Measurements from ENCODE around the gene DRAXIN. TPM values are rescaled to one million over a fixed set of nuclear protein-coding genes. Genes with fewer than 3 reads are reported as not detected.

The DRAXIN gene
- total and polyA plus RNA-seq, 11 donors: 0.03 to 0.29 (median 0.10) TPM; not detected in 4

GRCh38 chr1:11766429-11766776, 74.9 kb downstream of the DRAXIN start:
- ATAC-seq: no peak
- intact Hi-C loops (cut with DNase I): no loop called here
- H3K4me3 ChIP-seq: no peak overlapping the region
- H3K4me1 ChIP-seq: peaks cover 0 to 15% (median 6%) of the 10 kb centered on the region in 12 donors
- no peaks in the 10 kb centered on the region for H3K36me3 ChIP-seq
- no peaks in the 10 kb centered on the region for H3K9me3 ChIP-seq
- no peak for DNase-seq
- H3K27ac ChIP-seq: no peak overlapping the region
- peaks cover 1 to 15% (median 11%) of the 10 kb centered on the region in 9 donors for H3K27me3 ChIP-seq
- TF ChIP-seq CTCF (IDR thresholded peaks at IDR 0.05) (no peak), POLR2A (IDR thresholded peaks at IDR 0.05) (no peak)
- 88 to 92% (median 89%) methylated on average over 6 to 14 of the region's 14 CpGs for WGBS, 4 donors

GRCh38 chr1:11767922-11768704, 76.6 kb downstream of the DRAXIN start:
- peaks cover 0 to 12% (median 3%) of the 10 kb centered on the region in 12 donors for H3K4me1 ChIP-seq

GRCh38 chr1:11768821-11769220, 77.3 kb downstream of the DRAXIN start:
- Histone ChIP-seq H3K36me3 (no peaks in the 10 kb centered on the region), H3K4me1 (peaks cover 0 to 12% (median 3%) of the 10 kb centered on the region in 12 donors), H3K27me3 (no peaks in the 10 kb centered on the region), H3K9me3 (no peaks in the 10 kb centered on the region), H3K4me3 (no peak overlapping the region), H3K27ac (peak overlapping the region in 1 of 12 donors; percentile 19)
- WGBS, 4 donors: 52 to 73% (median 55%) methylated on average over 4 of the region's 4 CpGs
- TF ChIP-seq POLR2A (IDR thresholded peaks at IDR 0.05): no peak
- TF ChIP-seq CTCF (IDR thresholded peaks at IDR 0.05): no peak
- intact Hi-C loops (cut with DNase I): no loop called here
- DNase-seq (no peak), ATAC-seq (peak in 2 of 4 donors; percentile 22 to 64)

More at GRCh38 chr1:11767922-11768704, 76.6 kb downstream of the DRAXIN start:
- no peak for TF ChIP-seq CTCF (IDR thresholded peaks at IDR 0.05)
- TF ChIP-seq POLR2A (IDR thresholded peaks at IDR 0.05): no peak
- no peaks in the 10 kb centered on the region for H3K9me3 ChIP-seq
- H3K27me3 ChIP-seq: no peaks in the 10 kb centered on the region
- no peak overlapping the region for H3K27ac ChIP-seq
- no peak for ATAC-seq
- H3K36me3 ChIP-seq: no peaks in the 10 kb centered on the region
- intact Hi-C loops (cut with DNase I): no loop called here
- no peak overlapping the region for H3K4me3 ChIP-seq
- DNase-seq: no peak
- 80 to 84% (median 83%) methylated on average over 12 to 16 of the region's 16 CpGs for WGBS, 4 donors

GRCh38 chr1:11769274-11769673, 77.8 kb downstream of the DRAXIN start:
- intact Hi-C loops (cut with DNase I): no loop called here
- Histone ChIP-seq H3K4me3 (no peak overlapping the region), H3K27me3 (no peaks in the 10 kb centered on the region), H3K9me3 (no peaks in the 10 kb centered on the region), H3K36me3 (no peaks in the 10 kb centered on the region), H3K27ac (no peak overlapping the region), H3K4me1 (peaks cover 0 to 12% (median 3%) of the 10 kb centered on the region in 12 donors)
- DNase-seq: no peak
- 75 to 84% (median 81%) methylated on average over 3 to 4 of the region's 4 CpGs for WGBS, 4 donors
- TF ChIP-seq POLR2A (IDR thresholded peaks at IDR 0.05) (no peak), CTCF (IDR thresholded peaks at IDR 0.05) (no peak)
- ATAC-seq: no peak

All from heart left ventricle (tissue), 16 donors.